ENCODE data around the gene IQCH.

DNA sequence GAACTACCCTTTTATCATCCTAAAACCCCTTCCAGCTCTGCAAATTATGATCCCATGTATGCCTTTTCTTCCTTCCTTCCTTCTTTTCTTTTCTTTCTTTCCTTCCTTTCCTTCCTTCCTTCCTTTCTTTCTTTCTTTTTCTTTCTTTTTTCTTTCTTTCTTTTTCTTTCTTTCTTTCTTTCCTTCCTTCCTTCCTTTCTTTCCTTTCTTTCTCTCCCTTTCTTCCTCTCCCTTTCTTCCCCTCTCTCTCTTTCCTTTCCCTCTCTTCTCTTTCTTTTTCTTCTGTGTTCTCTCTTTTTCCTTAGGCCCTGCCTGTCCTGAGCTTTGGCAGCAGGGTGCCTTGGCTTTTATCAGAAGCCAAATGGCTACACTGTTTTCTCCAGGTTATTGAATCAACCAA lies 66.8 kb downstream of the IQCH start:
- TF ChIP-seq, protein P1, sequence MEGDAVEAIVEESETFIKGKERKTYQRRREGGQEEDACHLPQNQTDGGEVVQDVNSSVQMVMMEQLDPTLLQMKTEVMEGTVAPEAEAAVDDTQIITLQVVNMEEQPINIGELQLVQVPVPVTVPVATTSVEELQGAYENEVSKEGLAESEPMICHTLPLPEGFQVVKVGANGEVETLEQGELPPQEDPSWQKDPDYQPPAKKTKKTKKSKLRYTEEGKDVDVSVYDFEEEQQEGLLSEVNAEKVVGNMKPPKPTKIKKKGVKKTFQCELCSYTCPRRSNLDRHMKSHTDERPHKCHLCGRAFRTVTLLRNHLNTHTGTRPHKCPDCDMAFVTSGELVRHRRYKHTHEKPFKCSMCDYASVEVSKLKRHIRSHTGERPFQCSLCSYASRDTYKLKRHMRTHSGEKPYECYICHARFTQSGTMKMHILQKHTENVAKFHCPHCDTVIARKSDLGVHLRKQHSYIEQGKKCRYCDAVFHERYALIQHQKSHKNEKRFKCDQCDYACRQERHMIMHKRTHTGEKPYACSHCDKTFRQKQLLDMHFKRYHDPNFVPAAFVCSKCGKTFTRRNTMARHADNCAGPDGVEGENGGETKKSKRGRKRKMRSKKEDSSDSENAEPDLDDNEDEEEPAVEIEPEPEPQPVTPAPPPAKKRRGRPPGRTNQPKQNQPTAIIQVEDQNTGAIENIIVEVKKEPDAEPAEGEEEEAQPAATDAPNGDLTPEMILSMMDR (optimal IDR thresholded peaks at IDR 0.05 in 1 of 3, IDR thresholded peaks at IDR 0.05 in 1 of 3, conservative IDR thresholded peaks at IDR 0.05 in 1 of 3; ENCODE audit: extremely low read depth in 1 of 3, insufficient read depth in 2 of 3, low read length in 3 of 3): no peak
- no peak for TF ChIP-seq EZH2 (IDR thresholded peaks at IDR 0.05; ENCODE audit: low read length)
